Activated naive CD4-positive, alpha-beta T cell treated with anti-CD3 and anti-CD28 coated beads, Interleukin-2, amount 50 U/mL, for 72 hours (primary cell): ENCODE results near the gene RABGEF1. TPM values are rescaled to one million over a fixed set of nuclear protein-coding genes. Genes with fewer than 3 reads are reported as not detected.
A peak's percentile ranks its signal among the peaks of the same experiment; 100 is the strongest.
"Not testable (repeated sequence)": the region's sequence is repeated elsewhere in the genome, so short reads cannot be mapped to it uniquely, and the experiment has no call there.

Experiments
- ATAC-seq, 2 donors: fragments of 150-1000 bp; cut with Tn5 transposase; 2 replicates each; pipeline ENCODE4 v1.10.0; 2021; ENCODE audit warnings: mild to moderate bottlenecking in 2 of 2, moderate library complexity in 2 of 2
- DNase-seq, 2 donors: peaks; one replicate each; pipeline ENCODE4 v3.0.0; 2021 to 2022; ENCODE audit warnings: low spot score in 2 of 2
- H3K27ac Mint-ChIP-seq, 2 donors: one replicate each; pipeline ENCODE4 v1.8.0; 2022; ENCODE audit warnings: mild to moderate bottlenecking in 2 of 2, mixed read lengths in 2 of 2
- H3K36me3 Mint-ChIP-seq, 2 donors: one replicate each; pipeline ENCODE4 v1.8.0; 2022; ENCODE audit warnings: mixed read lengths in 2 of 2
- H3K9me3 Mint-ChIP-seq, 2 donors: one replicate each; pipeline ENCODE4 v1.8.0; 2022; ENCODE audit warnings: mixed read lengths in 2 of 2
- total RNA-seq, 2 donors: library from RNA; stranded (reverse); gene quantifications; one replicate each; pipeline ENCODE4 v1.2.3, GENCODE V29; 2022

The RABGEF1 gene
- total RNA-seq, 2 donors from 2014 or later: 21.5 to 23.0 TPM

- H3K36me3 Mint-ChIP-seq: peaks cover 0 to 4% of the 10 kb centered on the region in 2 donors
- H3K9me3 Mint-ChIP-seq: no peaks in the 10 kb centered on the region
- H3K27ac Mint-ChIP-seq: no peak overlapping the region
- DNase-seq (no peak), ATAC-seq (no peak)
Observed at GRCh38 chr7:66768865-66769832, 28.6 kb downstream of the RABGEF1 start.

GRCh38 chr7:66769833-66770512, 29.4 kb downstream of the RABGEF1 start:
- H3K27ac Mint-ChIP-seq: no peak overlapping the region
- H3K36me3 Mint-ChIP-seq: peaks cover 4 to 7% of the 10 kb centered on the region in 2 donors
- H3K9me3 Mint-ChIP-seq: no peaks in the 10 kb centered on the region
- ATAC-seq: no peak
- DNase-seq: no peak

DNA sequence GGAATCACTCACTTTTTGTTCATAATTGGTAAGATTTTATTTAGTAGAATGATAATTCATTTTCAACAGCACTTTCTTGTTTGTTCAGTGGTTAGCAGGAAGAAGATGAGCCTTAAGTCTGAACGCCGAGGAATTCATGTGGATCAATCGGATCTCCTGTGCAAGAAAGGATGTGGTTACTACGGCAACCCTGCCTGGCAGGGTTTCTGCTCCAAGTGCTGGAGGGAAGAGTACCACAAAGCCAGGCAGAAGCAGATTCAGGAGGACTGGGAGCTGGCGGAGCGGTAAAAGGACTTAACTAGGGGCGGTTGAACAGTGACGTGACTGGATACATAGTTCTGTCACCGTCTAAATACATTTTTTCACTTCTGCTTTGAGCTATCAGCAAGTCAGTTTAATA, 31.3 kb downstream of the RABGEF1 start:
- H3K36me3 Mint-ChIP-seq: peaks cover 4 to 17% of the 10 kb centered on the region in 2 donors
- ATAC-seq (no peak), DNase-seq (no peak)
- peak overlapping the region in 1 of 2 donors; percentile 48 for H3K27ac Mint-ChIP-seq
- no peaks in the 10 kb centered on the region for H3K9me3 Mint-ChIP-seq

- not testable (repeated sequence) for H3K9me3 Mint-ChIP-seq, DNase-seq, ATAC-seq, H3K27ac Mint-ChIP-seq
- peaks cover 0 to 17% of the 10 kb centered on the region in 2 donors for H3K36me3 Mint-ChIP-seq
Observed at GRCh38 chr7:66773744-66774143, 33.2 kb downstream of the RABGEF1 start.

DNA sequence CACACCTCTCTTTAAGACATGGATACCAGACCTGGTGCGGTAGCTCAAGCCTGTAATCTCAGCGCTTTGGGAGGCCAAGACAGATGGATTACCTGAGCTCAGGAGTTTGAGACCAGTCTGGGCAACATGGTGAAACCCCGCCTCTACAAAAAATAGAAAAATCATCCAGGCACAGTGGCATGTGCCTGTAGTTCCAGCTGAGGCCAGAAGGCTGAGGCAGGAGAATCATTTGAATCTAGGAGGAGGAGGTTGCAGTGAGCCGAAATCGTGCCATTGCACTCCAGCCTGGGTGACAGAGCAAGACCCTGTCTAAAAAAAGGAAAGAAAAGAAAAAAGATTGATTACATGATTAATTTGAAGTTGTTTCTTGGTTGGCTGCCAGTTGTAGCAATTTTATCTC, 35.9 kb downstream of the RABGEF1 start:
- not testable (repeated sequence) for H3K27ac Mint-ChIP-seq, DNase-seq, ATAC-seq, H3K9me3 Mint-ChIP-seq
- H3K36me3 Mint-ChIP-seq: peaks cover 5 to 17% of the 10 kb centered on the region in 2 donors

DNA sequence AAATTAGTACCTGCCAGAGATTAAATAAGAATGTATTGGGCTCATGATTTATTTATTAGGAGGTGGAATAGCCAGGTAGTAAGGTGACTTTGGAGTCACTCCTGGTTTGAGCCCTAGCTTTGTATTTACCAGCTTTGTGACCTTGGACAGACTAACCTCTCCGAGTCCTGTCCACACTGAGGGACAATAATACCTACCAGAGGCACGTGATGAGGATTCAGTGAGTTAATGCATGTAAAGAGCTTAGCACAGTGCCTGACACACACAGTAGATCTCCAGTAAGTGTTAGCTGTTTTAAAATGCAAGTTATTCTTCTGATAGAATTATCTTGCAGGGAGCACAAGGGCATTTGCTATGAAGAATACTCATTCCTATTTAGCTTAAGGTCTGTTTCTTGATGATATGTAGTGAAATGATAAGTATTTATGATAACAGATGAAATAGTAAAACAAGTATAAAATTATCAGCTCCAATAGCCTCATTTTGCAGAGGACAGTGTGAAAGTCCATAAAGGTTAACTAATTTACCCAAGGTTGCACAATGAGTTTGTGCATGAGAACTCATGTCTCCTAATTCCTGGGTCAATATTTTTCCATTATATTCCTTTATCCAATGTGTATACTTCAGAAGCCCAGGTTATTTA, 36.4 kb downstream of the RABGEF1 start:
- ATAC-seq (no peak), DNase-seq (no peak)
- no peak overlapping the region for H3K27ac Mint-ChIP-seq
- peaks cover 9 to 17% of the 10 kb centered on the region in 2 donors for H3K36me3 Mint-ChIP-seq
- no peaks in the 10 kb centered on the region for H3K9me3 Mint-ChIP-seq

DNA sequence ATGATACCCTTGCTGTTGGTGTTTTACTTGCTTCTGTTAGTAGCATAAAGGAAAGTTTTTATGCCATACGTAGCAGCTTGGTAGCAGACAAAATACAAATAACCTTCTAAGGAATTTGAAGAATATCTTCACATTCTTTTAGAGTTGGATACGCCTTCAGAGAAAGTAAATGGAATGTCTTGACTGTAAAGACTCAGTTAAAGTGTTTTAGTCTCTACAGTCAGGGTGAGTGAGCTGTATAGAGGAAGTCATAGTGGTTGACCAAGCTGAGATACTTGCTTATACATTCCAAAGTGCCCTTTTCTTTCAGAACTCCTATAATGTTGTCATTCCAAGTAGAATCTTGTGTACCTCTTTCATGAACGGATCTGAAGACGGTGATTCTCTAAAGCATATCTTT, 37.7 kb downstream of the RABGEF1 start:
- ATAC-seq: no peak
- Mint-ChIP-seq H3K9me3 (no peaks in the 10 kb centered on the region), H3K27ac (peak overlapping the region; percentile 15 to 30)

DNA sequence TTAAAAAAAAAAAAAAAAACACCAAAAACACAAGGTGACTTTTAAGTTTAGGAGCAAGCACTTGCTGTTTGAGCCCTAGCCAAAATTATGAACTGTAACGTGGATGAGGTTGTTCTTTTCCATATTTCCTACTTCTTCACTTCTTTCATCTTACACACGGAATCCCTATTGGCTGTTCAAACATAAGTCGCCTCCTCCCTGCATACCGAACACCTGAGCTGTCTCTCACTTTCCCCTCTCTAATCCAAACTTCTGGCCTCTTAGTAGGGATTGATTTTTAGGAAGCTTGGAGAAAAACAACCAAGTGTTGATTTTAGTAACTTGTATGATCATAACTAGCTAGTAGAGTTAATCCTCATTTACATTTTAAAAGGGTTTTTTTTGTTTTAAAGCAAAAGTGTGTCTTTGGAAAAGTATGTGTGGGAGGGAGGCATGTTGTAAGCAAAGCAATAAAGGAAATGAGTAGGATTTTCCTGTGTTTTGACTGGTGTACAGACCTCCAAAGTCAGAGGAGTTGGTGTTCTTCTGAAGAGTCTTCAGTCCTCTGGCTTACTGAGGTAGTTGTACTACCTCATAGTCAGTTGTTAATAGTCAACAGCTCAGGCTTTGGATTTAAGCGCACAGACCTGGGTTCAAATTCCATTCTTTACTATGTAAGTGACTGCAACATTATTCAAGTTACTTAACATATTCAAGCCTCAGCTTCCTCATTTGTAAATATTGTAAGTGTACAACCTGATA, 39.3 kb downstream of the RABGEF1 start:
- ATAC-seq (no peak), DNase-seq (no peak)
- no peaks in the 10 kb centered on the region for H3K9me3 Mint-ChIP-seq
- peak overlapping the region; percentile 17 to 78 for H3K27ac Mint-ChIP-seq
- peaks cover 9 to 11% of the 10 kb centered on the region in 2 donors for H3K36me3 Mint-ChIP-seq

More for the DNA sequence above, 37.7 kb downstream of the RABGEF1 start:
- H3K36me3 Mint-ChIP-seq: peaks cover 9 to 17% of the 10 kb centered on the region in 2 donors
- DNase-seq: no peak

- H3K36me3 Mint-ChIP-seq: peaks cover 1 to 9% of the 10 kb centered on the region in 2 donors
- H3K27ac Mint-ChIP-seq: no peak overlapping the region
- H3K9me3 Mint-ChIP-seq: no peaks in the 10 kb centered on the region
- DNase-seq (no peak), ATAC-seq (no peak)
Observed at GRCh38 chr7:66781408-66782090, 41.0 kb downstream of the RABGEF1 start.

DNA sequence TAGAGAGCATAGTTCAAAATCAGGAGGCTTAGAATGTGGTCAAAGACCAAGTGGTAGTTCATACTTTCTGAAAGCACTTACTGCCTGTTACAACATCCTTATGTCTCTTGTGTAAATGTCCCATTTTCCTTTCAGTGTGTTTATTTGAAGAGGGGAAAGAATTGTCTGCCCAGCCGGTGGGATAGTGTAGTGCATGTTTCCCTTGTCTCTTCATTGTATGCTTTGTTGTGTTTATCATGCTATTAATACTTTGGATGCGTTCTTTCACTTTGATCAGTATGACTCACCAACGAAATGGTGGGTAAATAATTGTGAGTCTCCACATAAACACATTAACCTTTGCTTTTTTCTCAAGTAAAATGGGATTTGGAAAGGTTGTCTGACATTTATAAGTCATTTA, 42.3 kb downstream of the RABGEF1 start:
- not testable (repeated sequence) for H3K36me3 Mint-ChIP-seq, ATAC-seq, H3K9me3 Mint-ChIP-seq, H3K27ac Mint-ChIP-seq, DNase-seq

GRCh38 chr7:66783887-66784595, 43.5 kb downstream of the RABGEF1 start:
- not testable (repeated sequence) for H3K27ac Mint-ChIP-seq, DNase-seq, H3K36me3 Mint-ChIP-seq, H3K9me3 Mint-ChIP-seq, ATAC-seq

DNA sequence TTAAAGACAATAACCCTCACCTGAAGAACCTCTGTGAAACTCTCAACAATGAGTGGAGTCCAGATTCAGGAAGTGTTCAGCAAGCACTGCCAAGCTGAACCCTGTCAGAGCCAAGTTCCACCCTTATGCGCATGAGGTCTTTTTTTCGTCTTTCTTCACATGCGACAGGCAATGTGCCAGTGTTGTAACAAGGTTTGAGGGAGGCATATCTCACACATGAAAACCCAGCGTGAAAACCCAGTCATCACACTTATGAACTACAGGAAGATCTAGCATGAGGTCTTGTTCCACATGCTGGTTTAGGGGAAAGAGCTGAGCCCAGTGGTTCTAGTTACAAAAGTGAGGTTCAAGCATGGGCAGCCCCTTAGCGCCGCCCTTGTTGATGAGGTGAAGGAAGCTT, 49.7 kb downstream of the RABGEF1 start:
- no peaks in the 10 kb centered on the region for H3K9me3 Mint-ChIP-seq
- no peaks in the 10 kb centered on the region for H3K36me3 Mint-ChIP-seq
- no peak overlapping the region for H3K27ac Mint-ChIP-seq
- DNase-seq: no peak
- no peak for ATAC-seq

- Mint-ChIP-seq H3K27ac (no peak overlapping the region), H3K9me3 (no peaks in the 10 kb centered on the region), H3K36me3 (no peaks in the 10 kb centered on the region)
- ATAC-seq (no peak), DNase-seq (no peak)
Observed at GRCh38 chr7:66790725-66791124, 50.2 kb downstream of the RABGEF1 start.

DNA sequence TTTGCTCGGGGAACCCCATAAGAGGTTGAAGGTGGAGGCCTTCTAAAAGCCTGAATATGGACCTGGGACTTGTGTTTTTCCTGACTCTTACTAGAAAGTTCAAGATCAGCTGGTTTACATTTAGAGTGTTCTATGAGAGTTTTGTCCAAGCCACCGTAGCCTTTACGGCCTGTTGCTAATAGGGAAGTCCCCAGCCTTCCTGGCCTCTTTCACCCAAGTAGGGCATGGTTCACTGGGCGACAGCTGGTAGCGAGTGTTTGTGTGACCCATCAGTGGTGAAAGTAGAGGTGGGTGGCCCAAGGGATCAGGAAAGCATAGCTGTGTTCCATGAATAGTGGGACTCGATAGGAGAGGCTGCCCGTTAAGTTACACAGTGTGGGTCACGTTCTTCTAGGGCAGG, 60.1 kb downstream of the RABGEF1 start:
- peaks cover 0 to 5% of the 10 kb centered on the region in 2 donors for H3K36me3 Mint-ChIP-seq
- ATAC-seq: no peak
- H3K9me3 Mint-ChIP-seq: no peaks in the 10 kb centered on the region
- DNase-seq: no peak
- no peak overlapping the region for H3K27ac Mint-ChIP-seq

DNA sequence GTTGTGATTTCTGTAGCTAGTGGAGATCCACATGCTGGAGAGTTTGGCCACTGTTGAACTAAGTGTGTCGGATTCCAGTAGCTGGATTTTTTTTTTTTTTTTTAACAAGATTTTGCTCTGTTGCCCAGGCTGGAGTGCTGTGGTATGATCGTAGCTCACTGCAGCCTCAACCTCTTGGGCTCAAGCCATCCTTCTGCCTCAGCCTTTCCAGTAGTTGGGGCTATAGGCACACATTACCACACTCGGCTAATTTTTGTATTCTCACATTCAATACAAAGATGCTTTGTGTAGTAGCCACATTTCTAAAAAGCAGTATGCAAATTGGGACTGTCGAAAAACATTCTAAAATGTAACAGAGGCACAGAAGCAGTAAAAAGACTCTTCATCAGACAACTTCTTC, 63.5 kb downstream of the RABGEF1 start:
- Mint-ChIP-seq H3K9me3 (no peaks in the 10 kb centered on the region), H3K36me3 (peaks cover 0 to 21% of the 10 kb centered on the region in 2 donors), H3K27ac (no peak overlapping the region)
- ATAC-seq (no peak), DNase-seq (no peak)
